HCT116 (cell line): ENCODE data around the gene NFE2L3.
A peak's percentile ranks its signal among the peaks of the same experiment; 100 is the strongest.

ENCODE experiments used
- CEBPB ChIP-seq: IDR thresholded peaks from 2 replicates; pipeline ENCODE4 v1.6.1; 2012; ENCODE audit warnings: low read depth
- EGR1 ChIP-seq: IDR thresholded peaks from 2 replicates; pipeline ENCODE4 v1.6.1; 2012; ENCODE audit warnings: low read depth
- ELF1 ChIP-seq: IDR thresholded peaks from 2 replicates; pipeline ENCODE4 v1.6.1; 2012; ENCODE audit warnings: low read depth, borderline replicate concordance
- EZH2 ChIP-seq: fragments of 200-600 bp; sonication (generic); IDR thresholded peaks from 2 replicates; pipeline ENCODE4 v1.6.1; 2017; ENCODE audit warnings: antibody characterized with exemption, mixed run types
- EZH2phosphoT487 ChIP-seq: fragments of 200-600 bp; IDR thresholded peaks from 2 replicates; pipeline ENCODE4 v1.6.1; 2018; ENCODE audit warnings: antibody characterized with exemption, borderline replicate concordance
- FOSL1 ChIP-seq: IDR thresholded peaks from 2 replicates; pipeline ENCODE4 v1.6.1; 2012; ENCODE audit warnings: low read depth
- JUND ChIP-seq: IDR thresholded peaks from 2 replicates; pipeline ENCODE4 v1.6.1; 2012
- POLR2A ChIP-seq: IDR thresholded peaks from 2 replicates; pipeline ENCODE4 v1.7.0; 2011; ENCODE audit warnings: borderline replicate concordance; ENCODE audit not compliant: insufficient read depth, insufficient read length; ENCODE audit errors: extremely low read depth
- RAD21 ChIP-seq: IDR thresholded peaks from 2 replicates; pipeline ENCODE4 v1.6.1; 2012; ENCODE audit warnings: low read depth, mild to moderate bottlenecking
- SIN3A ChIP-seq: IDR thresholded peaks from 2 replicates; pipeline ENCODE4 v1.6.1; 2012; ENCODE audit warnings: low read depth
- ZFX ChIP-seq: fragments of 450-650 bp; IDR thresholded peaks from 2 replicates; pipeline ENCODE4 v1.6.1; 2017
- TF ChIP-seq, protein P1 (sequence below), 3 experiments: fragments of 200-600 bp in 1 of 3; sonication (generic) in 1 of 3; IDR thresholded peaks in 2 of 3; conservative IDR thresholded peaks in 1 of 3; 2 replicates each; pipeline ENCODE4 v1.5.1; 2012 to 2017; ENCODE audit warnings: low read depth in 2 of 3, low read length in 2 of 3, antibody characterized with exemption in 1 of 3, borderline replicate concordance in 1 of 3, control low read depth in 1 of 3, mild to moderate bottlenecking in 1 of 3, mixed read lengths in 1 of 3, mixed run types in 1 of 3, moderate library complexity in 1 of 3; ENCODE audit not compliant: insufficient read depth in 1 of 3
- TF ChIP-seq, protein P2 (sequence below): IDR thresholded peaks from 2 replicates; pipeline ENCODE4 v1.6.1; 2011; ENCODE audit warnings: mild to moderate bottlenecking, low read length, moderate library complexity; ENCODE audit not compliant: insufficient replicate concordance; ENCODE audit errors: extremely low read depth
- TF ChIP-seq, protein P3 (sequence below): IDR thresholded peaks from 2 replicates; pipeline ENCODE4 v1.6.1; 2012; ENCODE audit warnings: low read depth

DNA sequence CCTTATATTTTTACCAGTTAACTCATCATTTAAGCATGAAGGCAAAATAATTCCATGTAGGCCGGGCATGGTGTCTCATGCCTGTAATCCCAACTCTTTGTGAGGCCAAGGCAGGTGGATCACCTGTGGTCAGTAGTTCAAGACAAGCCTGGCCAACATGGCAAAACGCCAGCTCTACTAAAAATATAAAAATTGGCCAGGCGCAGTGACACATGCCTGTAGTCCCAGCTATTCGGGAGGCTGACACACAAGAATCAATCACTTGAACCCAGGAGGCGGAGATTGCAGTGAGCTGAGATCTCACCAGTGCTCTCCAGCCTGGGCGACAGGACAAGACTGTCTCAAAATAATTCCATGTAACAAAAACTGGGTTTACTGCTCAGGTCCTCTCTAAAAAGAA lies 30.3 kb downstream of the NFE2L3 start:
- TF ChIP-seq EZH2phosphoT487 (no peak), CEBPB (no peak), EGR1 (no peak), EZH2 (no peak), ELF1 (no peak), POLR2A (no peak), SIN3A (no peak), JUND (0 out of 2 replicates have a peak, but pooled peaks have one; percentile 3), FOSL1 (no peak), ZFX (no peak), RAD21 (no peak)
- TF ChIP-seq, protein P1, sequence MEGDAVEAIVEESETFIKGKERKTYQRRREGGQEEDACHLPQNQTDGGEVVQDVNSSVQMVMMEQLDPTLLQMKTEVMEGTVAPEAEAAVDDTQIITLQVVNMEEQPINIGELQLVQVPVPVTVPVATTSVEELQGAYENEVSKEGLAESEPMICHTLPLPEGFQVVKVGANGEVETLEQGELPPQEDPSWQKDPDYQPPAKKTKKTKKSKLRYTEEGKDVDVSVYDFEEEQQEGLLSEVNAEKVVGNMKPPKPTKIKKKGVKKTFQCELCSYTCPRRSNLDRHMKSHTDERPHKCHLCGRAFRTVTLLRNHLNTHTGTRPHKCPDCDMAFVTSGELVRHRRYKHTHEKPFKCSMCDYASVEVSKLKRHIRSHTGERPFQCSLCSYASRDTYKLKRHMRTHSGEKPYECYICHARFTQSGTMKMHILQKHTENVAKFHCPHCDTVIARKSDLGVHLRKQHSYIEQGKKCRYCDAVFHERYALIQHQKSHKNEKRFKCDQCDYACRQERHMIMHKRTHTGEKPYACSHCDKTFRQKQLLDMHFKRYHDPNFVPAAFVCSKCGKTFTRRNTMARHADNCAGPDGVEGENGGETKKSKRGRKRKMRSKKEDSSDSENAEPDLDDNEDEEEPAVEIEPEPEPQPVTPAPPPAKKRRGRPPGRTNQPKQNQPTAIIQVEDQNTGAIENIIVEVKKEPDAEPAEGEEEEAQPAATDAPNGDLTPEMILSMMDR (IDR thresholded peaks at IDR 0.05 in 2 of 3, conservative IDR thresholded peaks at IDR 0.05 in 1 of 3; ENCODE audit: borderline replicate concordance in 1 of 3, insufficient read depth in 1 of 3, low read depth in 2 of 3, low read length in 2 of 3): no peak
- TF ChIP-seq, protein P2, sequence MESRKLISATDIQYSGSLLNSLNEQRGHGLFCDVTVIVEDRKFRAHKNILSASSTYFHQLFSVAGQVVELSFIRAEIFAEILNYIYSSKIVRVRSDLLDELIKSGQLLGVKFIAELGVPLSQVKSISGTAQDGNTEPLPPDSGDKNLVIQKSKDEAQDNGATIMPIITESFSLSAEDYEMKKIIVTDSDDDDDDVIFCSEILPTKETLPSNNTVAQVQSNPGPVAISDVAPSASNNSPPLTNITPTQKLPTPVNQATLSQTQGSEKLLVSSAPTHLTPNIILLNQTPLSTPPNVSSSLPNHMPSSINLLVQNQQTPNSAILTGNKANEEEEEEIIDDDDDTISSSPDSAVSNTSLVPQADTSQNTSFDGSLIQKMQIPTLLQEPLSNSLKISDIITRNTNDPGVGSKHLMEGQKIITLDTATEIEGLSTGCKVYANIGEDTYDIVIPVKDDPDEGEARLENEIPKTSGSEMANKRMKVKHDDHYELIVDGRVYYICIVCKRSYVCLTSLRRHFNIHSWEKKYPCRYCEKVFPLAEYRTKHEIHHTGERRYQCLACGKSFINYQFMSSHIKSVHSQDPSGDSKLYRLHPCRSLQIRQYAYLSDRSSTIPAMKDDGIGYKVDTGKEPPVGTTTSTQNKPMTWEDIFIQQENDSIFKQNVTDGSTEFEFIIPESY: no peak
- TF ChIP-seq, protein P3, sequence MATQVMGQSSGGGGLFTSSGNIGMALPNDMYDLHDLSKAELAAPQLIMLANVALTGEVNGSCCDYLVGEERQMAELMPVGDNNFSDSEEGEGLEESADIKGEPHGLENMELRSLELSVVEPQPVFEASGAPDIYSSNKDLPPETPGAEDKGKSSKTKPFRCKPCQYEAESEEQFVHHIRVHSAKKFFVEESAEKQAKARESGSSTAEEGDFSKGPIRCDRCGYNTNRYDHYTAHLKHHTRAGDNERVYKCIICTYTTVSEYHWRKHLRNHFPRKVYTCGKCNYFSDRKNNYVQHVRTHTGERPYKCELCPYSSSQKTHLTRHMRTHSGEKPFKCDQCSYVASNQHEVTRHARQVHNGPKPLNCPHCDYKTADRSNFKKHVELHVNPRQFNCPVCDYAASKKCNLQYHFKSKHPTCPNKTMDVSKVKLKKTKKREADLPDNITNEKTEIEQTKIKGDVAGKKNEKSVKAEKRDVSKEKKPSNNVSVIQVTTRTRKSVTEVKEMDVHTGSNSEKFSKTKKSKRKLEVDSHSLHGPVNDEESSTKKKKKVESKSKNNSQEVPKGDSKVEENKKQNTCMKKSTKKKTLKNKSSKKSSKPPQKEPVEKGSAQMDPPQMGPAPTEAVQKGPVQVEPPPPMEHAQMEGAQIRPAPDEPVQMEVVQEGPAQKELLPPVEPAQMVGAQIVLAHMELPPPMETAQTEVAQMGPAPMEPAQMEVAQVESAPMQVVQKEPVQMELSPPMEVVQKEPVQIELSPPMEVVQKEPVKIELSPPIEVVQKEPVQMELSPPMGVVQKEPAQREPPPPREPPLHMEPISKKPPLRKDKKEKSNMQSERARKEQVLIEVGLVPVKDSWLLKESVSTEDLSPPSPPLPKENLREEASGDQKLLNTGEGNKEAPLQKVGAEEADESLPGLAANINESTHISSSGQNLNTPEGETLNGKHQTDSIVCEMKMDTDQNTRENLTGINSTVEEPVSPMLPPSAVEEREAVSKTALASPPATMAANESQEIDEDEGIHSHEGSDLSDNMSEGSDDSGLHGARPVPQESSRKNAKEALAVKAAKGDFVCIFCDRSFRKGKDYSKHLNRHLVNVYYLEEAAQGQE: no peak
